SU-DHL-6 (cell line): Measurements from ENCODE around the gene SUMO2.
A peak's percentile ranks its signal among the peaks of the same experiment; 100 is the strongest.

Experiments
- H2AFZ ChIP-seq: fragments of 200-600 bp; sonication (generic); 2 replicates; pipeline ENCODE4 v1.6.1; 2014; ENCODE audit warnings: low read depth, mild to moderate bottlenecking, moderate library complexity, mixed read lengths, antibody characterized with exemption, low read length; ENCODE audit not compliant: severe bottlenecking
- H3F3A ChIP-seq: fragments of 200-600 bp; shearing (Covaris generic); 2 replicates; pipeline ENCODE4 v1.6.0; 2016; ENCODE audit warnings: antibody characterized with exemption, mild to moderate bottlenecking; ENCODE audit not compliant: insufficient read depth
- H3K27ac ChIP-seq: fragments of 200-600 bp; sonication (generic); 2 replicates; pipeline ENCODE4 v1.5.1; 2016; ENCODE audit warnings: low read depth, mild to moderate bottlenecking, low read length, moderate library complexity, mixed read lengths
- H3K27me3 ChIP-seq: fragments of 200-600 bp; sonication (generic), shearing (Covaris generic); 2 replicates; pipeline ENCODE4 v1.6.0; 2014; ENCODE audit warnings: mild to moderate bottlenecking, low read length
- H3K36me3 ChIP-seq: fragments of 200-600 bp; sonication (generic); 2 replicates; pipeline ENCODE4 v1.6.1; 2014; ENCODE audit warnings: mild to moderate bottlenecking, low read length, mixed read lengths
- H3K4me2 ChIP-seq: fragments of 300-600, 200-600 bp; shearing (Covaris generic), sonication (generic); 2 replicates; pipeline ENCODE4 v1.6.0; 2014; ENCODE audit warnings: low read length, low read depth, mild to moderate bottlenecking; ENCODE audit not compliant: poor library complexity, severe bottlenecking
- H3K4me3 ChIP-seq: fragments of 200-600 bp; sonication (generic); 2 replicates; pipeline ENCODE4 v1.5.1; 2014; ENCODE audit warnings: antibody characterized with exemption, low read length, mild to moderate bottlenecking, mixed read lengths; ENCODE audit not compliant: insufficient read depth, poor library complexity, severe bottlenecking
- H3K79me2 ChIP-seq: fragments of 200-600 bp; sonication (generic); 2 replicates; pipeline ENCODE4 v1.6.1; 2014; ENCODE audit warnings: mild to moderate bottlenecking, low read length, moderate library complexity; ENCODE audit not compliant: insufficient read depth
- H3K9ac ChIP-seq: fragments of 200-600 bp; sonication (generic); 2 replicates; pipeline ENCODE4 v1.7.0; 2014; ENCODE audit warnings: mild to moderate bottlenecking, low read length
- H3K9me2 ChIP-seq: fragments of 200-600 bp; sonication (generic); replicated peaks from 2 replicates; pipeline ENCODE4 v1.6.1; 2014; ENCODE audit warnings: low read length; ENCODE audit not compliant: insufficient read depth
- H3K9me3 ChIP-seq: fragments of 200-600 bp; sonication (generic); 2 replicates; pipeline ENCODE4 v1.6.1; 2014; ENCODE audit warnings: low read length, mixed read lengths; ENCODE audit not compliant: insufficient read depth
- H4K20me1 ChIP-seq: fragments of 200-600 bp; sonication (generic); 2 replicates; pipeline ENCODE4 v1.6.1; 2014; ENCODE audit warnings: low read depth, mild to moderate bottlenecking, antibody characterized with exemption, low read length, moderate library complexity, mixed read lengths
- CTCF ChIP-seq: fragments of 200-600 bp; sonication (generic); IDR thresholded peaks from one replicate; pipeline ENCODE4 v1.5.1; 2017; ENCODE audit warnings: antibody characterized with exemption, mild to moderate bottlenecking, low read length, moderate library complexity; ENCODE audit not compliant: insufficient read depth, poor library complexity, severe bottlenecking
- EZH2phosphoT487 ChIP-seq: fragments of 200-600 bp; sonication (generic), shearing (Covaris generic); conservative IDR thresholded peaks from 2 replicates; pipeline ENCODE4 v1.6.1; 2018; ENCODE audit warnings: mild to moderate bottlenecking, antibody characterized with exemption, low read length, moderate library complexity, mixed read lengths

The SUMO2 gene

DNA sequence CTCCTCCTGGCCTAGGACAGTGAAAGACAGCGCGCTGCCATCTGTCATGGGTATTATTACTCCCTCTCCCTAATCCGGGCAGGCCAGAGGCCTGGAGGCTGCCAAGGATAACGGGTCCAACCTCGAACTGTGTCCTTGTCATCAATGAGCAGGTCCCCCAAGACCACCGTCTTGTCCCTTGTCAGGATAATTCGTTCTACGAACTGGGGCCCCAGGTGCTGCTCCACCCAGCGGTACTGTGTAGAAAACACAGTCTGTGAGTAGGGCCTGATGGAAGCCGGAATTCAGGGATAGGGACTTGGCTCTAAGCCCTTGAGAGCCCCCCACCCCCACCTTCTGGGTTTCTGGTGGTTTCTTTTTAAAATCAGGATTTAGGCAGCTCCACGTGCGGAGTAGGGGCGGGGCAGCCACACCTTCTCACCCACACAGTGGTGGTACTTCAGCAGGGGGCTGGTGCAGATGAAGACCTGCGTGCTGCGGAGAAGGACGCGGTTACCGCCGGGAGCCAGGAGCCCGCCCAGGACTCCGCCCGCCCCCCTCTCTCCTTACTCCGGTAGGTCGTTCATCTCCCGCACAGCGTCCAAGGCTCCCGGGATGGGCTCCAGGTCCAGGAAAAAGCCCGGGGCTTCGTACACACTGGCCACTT lies 52.0 kb downstream of the SUMO2 start:
- H3K27me3 ChIP-seq = no peaks in the 10 kb centered on the region
- peak overlapping the region; percentile 95 for H2AFZ ChIP-seq
- H3K27ac ChIP-seq = peak overlapping the region; percentile 70
- no peaks in the 10 kb centered on the region for H3K9me3 ChIP-seq
- H4K20me1 ChIP-seq = peaks cover 3% of the 10 kb centered on the region; the same call in 1 of the 2 replicates
- H3K9ac ChIP-seq = peak overlapping the region; percentile 94
- TF ChIP-seq CTCF (peak; percentile 43), EZH2phosphoT487 (no peak)
- H3K9me2 ChIP-seq = no peaks in the 10 kb centered on the region
- peak overlapping the region; percentile 77 for H3K4me2 ChIP-seq
- no peaks in the 10 kb centered on the region for H3K36me3 ChIP-seq
- peak overlapping the region; percentile 92 for H3K4me3 ChIP-seq
- peaks cover 17% of the 10 kb centered on the region for H3F3A ChIP-seq
- H3K79me2 ChIP-seq = peaks cover 17% of the 10 kb centered on the region

- Histone ChIP-seq H3K9ac (peak overlapping the region; percentile 94), H3K9me3 (no peaks in the 10 kb centered on the region), H4K20me1 (peaks cover 3% of the 10 kb centered on the region; the same call in 1 of the 2 replicates), H3K9me2 (no peaks in the 10 kb centered on the region), H2AFZ (no peak overlapping the region), H3F3A (peaks cover 12% of the 10 kb centered on the region), H3K4me2 (peak overlapping the region; percentile 77), H3K27ac (no peak overlapping the region), H3K27me3 (no peaks in the 10 kb centered on the region), H3K36me3 (no peaks in the 10 kb centered on the region), H3K79me2 (peaks cover 17% of the 10 kb centered on the region), H3K4me3 (peak overlapping the region; percentile 92)
- TF ChIP-seq EZH2phosphoT487 (no peak), CTCF (no peak)
Measured at GRCh38 chr17:75130059-75130631, 52.6 kb downstream of the SUMO2 start.

- H3K4me2 ChIP-seq = no peak overlapping the region
- no peaks in the 10 kb centered on the region for H3K36me3 ChIP-seq
- H4K20me1 ChIP-seq = peaks cover 3% of the 10 kb centered on the region; the same call in 1 of the 2 replicates
- H3F3A ChIP-seq = peaks cover 6% of the 10 kb centered on the region; the same call in 1 of the 2 replicates
- no peaks in the 10 kb centered on the region for H3K9me2 ChIP-seq
- no peak overlapping the region for H2AFZ ChIP-seq
- H3K9ac ChIP-seq = no peak overlapping the region
- no peaks in the 10 kb centered on the region for H3K9me3 ChIP-seq
- no peaks in the 10 kb centered on the region for H3K27me3 ChIP-seq
- H3K4me3 ChIP-seq = no peak overlapping the region
- peaks cover 17% of the 10 kb centered on the region for H3K79me2 ChIP-seq
- H3K27ac ChIP-seq = no peak overlapping the region
- TF ChIP-seq EZH2phosphoT487 (no peak), CTCF (no peak)
Measured at GRCh38 chr17:75129576-75129975, 53.2 kb downstream of the SUMO2 start.
